G401.6 (cell line): ENCODE measurements around the gene CRK.
"Not testable (repeated sequence)": the region's sequence is repeated elsewhere in the genome, so short reads cannot be mapped to it uniquely, and the experiment has no call there.

Experiments
- FAIRE-seq: peaks from 2 replicates; lab custom pipeline; 2012; peaks lifted over from hg19 to GRCh38; lab: Jason Lieb, UNC

Gene CRK

DNA sequence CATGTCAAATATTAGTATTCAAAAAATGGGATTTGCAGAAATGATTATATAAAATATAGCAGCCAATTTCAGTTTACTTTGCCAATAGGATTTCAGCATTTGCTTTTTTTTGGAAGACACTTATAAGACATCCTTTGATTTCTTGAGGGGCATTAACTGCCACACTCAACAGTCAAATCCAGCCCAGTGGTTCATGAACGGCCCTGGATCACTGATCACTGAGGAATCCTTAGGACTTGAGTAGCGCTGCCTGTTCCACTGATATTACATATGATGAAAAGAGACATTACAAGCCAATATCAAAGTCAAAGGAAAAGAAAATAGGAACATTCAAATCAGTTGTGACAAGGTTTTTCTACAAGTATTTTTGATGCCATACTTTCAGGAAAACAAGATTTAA lies 35.1 kb downstream of the CRK start:
- no peak for FAIRE-seq

DNA sequence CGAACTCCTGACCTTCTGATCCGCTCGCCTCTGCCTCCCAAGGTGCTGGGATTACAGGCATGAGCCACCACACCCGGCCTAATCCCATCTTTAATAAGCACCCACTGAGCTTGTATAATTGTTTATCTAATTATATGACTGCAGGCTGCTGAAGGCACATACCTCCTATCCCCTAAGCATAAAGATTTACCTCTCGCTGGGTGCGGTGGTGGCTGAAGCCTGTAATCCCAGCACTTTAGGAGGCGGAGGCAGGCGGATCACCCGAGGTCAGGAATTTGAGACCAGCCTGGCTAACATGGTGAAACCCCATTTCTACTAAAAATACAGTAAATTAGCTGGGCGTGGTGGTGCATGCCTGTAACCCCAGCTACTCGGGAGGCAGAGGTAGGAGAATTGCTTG lies 35.9 kb downstream of the CRK start:
- no peak for FAIRE-seq

DNA sequence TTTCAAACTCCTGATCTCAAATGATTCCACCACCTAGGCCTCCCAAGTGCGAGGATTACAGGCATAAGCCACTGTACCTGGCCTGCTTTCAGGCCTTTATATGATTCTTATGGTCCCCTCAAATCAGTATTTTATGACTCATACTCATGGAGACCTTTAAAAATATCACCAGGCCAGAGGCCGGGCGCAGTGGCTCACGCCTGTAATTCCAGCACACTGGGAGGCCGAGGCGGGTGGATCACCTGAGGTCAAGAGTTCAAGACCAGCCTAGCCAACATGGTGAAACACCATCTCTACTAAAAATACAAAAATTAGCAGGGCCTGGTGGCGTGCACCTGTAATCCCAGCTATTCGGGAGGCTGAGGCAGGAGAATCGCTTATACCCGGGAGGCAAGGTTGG lies 37.6 kb downstream of the CRK start:
- FAIRE-seq: not testable (repeated sequence)

DNA sequence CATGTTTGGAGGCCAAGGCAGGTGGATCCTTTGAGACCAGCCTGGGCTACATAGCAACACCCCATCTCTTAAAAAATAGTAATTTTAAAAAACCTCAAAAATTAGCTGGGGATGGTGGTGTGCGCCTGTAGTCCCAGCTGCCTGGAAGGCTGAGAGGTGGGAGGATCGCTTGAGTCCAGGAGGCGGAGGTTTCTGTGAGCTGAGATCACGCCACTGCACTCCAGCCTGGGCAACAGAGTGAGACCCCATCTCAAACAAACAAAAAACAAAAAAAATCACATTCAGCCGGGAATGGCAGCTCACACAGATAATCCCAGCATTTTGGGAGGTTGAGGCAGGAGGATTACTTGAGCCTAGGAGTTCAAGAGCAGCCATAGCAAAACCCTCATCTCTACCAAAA lies 39.6 kb downstream of the CRK start:
- FAIRE-seq: no peak

DNA sequence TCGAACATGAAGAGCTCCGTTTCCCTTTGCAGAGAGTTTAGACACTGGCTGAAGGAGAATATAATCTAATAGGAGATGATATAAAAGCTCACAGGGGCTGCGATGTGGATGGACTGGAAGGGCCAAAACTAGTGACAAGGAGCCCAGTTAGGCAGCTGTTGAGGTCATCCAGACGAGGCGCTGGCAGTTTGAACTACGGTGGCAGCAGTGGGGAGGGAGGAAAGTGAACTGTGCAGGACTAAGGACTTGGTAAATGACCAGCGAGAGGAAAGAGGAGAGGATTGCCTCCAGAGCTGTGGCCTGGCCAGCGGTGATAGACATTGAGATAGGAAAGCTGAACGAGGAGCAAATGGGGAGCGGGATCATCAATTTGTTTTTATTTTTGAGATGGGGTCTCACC lies 41.4 kb downstream of the CRK start:
- FAIRE-seq: no peak

DNA sequence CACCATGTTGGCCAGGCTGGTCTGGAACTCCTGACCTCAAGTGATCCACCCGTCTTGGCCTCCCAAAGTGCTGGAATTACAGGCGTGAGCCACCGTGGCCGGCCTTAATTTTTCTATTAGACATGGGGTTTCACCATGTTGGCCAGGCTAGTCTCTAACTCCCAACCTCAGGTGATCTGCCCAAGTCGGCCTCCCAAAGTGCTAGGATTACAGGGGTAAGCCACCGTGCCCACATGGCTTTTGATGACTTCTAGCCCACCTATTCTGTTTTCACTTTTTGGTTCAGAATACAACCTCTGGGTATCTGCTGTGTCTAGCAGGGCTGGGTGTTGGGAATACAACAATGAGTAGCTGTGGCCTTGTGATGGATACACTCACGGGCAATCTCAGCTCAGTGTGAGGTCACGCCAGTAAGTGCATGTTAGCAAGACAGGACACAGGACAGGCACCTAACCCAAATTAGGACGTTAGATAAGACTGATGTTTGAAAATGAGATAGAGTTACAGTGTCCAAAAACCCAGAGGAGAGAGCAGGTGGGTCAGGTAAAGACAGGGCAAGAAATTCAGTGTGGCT lies 41.9 kb downstream of the CRK start:
- FAIRE-seq: no peak

DNA sequence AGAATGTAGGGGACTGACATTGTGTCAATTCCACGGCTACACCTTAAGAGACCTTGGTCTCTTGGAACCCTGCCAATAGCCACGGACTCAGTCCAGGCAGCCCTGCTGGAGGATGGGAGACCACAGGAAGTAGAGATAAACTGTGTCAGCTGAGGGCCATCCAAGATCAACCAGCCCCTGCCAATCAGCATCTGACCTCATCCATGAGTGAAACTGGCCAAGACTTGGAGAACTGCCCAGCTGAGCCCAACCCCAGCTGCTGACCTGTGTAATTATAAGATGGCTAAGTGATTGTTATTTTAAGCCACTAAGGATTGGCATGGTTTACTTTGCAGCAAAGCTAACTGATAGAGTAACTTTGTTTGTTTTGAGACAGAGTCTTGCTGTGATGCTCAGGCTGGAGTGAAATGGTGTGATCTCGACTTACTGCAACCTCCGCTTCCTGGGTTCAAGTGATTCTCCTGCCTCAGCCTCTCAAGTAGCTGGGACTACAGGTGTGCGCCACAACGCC lies 42.7 kb downstream of the CRK start:
- no peak for FAIRE-seq

DNA sequence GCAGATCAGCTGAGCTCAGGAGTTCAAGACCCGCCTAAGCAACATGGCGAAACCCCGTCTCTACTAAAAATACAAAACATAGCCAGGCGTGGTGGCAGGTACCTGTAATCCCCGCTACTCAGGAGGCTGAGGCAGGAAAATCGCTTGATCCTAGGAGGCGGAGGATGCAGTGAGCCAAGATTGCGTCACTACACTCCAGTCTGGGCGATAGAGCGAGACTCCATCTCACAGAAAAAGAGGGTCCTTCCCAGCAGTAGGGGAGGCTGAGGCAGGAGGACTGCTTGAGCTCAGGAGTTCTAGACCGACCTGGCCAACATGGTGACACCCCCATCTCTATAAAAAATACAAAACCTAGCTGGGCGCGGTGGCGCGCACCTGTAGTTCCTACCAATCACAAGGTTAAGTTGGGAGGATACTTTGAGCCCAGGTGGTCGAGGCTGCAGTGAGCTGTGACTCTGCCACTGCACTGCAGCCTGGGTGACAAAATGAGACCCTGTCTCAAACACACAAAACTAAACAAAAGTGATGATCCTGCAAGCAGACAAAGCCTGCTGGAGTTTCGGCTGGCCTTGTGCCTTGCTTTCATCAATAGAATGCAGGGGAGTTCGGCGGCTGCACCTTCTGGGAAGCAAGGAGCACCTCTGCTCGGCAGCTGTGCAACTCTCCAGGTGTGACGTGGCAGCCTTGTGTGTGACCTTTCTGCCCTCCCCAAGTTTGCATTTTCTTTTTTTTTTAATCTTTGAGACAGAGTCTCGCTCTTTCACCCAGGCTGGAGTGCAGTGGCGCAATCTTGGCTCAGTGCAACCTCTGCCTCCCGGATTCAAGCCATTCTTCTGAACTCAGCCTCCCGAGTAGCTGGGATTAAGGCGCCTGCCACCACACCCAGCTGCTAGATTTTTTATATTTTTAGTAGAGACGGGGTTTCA lies 43.6 kb downstream of the CRK start:
- no peak for FAIRE-seq

DNA sequence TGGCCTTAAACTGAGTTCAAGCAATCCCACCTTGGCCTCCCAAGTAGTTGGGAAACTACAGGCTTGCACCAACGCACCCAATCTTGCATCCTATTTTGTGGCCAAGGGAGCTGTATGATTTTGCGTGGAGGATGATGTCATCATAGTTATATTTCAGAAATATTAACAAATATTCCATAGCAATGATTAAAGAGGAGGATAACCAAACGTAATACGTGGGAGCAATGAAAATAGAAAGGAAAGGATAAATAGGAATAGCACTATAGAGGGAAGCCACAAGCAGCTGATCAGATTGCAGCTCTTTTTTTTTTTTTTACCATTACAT lies 53.8 kb downstream of the CRK start:
- no peak for FAIRE-seq

DNA sequence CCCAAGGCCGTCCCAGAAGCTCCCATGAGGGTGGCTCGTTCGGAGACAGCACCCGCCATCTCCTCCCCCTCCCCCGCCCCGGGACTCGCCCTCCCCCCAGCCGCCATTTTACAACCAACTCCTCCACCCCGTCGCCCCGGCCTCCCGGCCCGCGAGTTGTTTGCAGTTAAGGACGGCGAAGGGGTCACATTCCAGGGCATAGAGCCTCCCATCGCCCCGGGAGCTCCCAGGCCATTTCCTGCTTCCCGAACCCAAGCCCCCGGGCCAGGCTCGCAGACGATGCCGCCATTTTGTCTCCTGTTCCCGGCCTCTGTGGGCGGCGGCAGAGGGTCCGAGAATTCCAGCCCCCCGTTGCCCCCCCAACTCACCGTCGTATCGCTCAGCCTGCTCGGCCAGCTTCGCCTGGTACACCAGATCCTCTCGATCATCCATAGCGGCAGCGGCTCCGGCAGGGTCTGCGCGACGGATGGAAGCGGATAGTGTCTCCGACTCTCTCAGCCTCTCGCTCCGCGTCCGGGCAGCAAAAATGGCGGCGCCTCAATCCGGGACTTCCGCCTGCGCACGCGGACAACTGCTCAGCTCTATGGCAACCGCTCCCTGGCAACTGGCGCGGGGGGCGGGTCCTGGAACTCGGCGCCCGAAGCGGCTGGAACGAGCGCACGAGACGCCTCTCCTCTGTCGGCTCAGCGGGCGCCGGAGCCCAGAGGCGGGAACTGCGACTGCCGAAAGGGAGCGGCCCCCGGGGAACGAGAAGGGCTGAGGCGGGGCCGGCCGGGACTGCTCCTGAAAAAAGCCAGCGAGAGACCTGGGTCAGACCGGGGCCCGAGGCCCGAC lies 56.1 kb downstream of the CRK start, which contains the start of gene YWHAE:
Gene YWHAE (minus strand): TSS at position 544 of the 834 bp plus-strand sequence. CDS start 112 bp downstream, at position 432.
- peak; percentile 95 for FAIRE-seq

DNA sequence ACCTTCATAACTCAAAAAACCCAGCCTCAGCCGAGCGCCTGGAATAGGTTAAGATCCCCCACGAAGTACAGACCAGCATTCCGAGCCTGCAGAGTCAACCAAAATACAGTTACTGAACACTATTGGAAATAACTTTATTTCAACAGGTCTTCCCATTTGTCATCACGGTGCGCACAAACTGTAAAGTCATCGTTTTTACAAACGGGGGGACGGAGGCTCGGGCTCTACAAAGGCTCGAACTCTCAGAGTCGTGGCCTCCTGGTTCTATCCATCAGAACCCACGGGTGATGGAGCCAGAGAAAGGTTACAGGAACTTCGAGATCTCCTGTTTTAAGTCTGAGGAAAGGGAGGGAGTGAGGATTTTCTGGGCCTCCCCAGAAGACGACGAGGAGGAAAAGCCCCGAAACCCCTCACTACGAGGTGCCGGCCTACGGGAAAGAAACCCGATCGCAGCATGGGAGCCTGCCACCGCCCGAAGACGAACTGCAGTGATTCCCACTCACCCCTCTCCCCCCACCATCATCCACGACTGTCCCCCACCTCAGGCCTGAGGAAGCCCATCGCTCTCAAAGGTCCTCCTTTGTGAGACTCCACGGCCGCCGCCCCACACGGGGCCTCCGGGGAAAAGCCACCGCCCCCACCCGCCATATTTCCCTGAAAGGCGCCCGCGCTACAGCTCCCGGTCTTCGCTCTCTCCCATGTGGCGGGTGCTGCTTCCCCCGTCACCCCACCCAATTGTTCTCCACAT lies 56.9 kb downstream of the CRK start:
- FAIRE-seq: no peak

DNA sequence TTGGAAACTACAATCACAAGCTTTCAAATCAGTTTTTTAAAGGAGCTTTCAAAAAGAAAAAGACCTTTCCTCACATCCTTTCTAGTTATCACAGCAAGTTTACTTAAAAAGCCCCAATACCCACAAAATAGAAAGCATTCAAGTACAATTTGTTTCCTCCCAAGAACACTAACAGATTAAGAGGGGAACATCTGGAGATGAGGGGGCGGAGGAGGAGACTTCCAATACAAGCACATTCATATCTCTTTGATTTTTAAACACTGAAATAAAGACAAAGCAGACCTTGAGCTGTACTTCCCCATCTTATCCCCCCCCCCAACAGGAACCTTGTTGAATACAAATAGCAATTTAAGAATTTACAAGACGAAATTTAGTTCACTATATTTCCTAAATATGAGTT lies 58.0 kb downstream of the CRK start:
- FAIRE-seq: no peak

DNA sequence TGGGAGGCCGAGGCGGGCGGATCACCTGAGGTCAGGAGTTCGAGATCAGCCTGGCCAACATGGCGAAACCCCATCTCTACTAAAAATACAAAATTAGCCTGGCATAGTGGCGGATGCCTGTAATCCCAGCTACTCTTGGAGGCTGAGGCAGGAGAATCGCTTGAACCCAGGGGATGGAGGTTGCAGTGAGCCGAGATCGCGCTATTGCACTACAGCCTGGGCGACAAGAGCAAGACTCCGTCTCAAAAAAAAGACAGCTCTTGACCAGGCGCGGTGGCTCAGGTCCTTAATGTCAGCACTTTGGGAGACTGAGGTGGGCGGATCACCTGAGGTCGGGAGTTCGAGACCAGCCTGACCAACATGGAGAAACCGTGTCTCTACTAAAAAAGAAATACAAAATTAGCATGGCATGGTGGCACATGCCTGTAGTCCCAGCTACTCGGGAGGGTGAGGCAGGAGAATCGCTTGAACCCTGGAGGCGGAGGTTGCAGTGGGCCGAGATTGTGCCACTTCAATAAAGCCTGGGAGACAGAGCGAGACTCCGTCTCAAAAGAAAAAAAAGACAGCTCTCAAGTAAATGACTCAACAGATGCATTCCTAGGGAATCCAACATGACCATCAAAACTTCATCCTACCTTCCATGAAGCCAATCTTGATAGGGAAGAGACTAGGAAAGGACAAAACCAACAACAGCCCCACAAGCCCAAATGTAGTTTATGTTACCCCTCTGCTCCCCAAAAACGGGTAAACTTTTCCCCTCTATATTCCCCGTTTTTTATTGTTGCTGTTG lies 60.0 kb downstream of the CRK start:
- not testable (repeated sequence) for FAIRE-seq

DNA sequence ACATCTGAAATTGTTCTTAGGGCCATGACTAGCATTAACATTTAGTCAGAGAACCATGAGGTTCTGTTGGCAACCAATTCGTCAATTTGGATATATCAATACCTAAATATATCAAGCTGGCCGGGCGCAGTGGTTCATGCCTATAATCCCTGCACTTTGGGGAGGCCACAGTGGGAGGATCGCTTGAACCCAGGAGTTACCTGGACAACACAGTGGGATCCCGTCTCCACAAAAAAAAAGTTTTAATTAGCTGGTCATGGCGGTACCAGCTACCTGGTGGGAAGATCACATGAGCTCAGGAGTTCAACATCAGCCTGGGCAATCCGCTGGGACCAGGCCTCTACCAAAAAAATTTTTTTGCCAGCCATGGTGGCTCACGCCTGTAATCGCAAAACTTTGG lies 64.5 kb downstream of the CRK start:
- FAIRE-seq: no peak

DNA sequence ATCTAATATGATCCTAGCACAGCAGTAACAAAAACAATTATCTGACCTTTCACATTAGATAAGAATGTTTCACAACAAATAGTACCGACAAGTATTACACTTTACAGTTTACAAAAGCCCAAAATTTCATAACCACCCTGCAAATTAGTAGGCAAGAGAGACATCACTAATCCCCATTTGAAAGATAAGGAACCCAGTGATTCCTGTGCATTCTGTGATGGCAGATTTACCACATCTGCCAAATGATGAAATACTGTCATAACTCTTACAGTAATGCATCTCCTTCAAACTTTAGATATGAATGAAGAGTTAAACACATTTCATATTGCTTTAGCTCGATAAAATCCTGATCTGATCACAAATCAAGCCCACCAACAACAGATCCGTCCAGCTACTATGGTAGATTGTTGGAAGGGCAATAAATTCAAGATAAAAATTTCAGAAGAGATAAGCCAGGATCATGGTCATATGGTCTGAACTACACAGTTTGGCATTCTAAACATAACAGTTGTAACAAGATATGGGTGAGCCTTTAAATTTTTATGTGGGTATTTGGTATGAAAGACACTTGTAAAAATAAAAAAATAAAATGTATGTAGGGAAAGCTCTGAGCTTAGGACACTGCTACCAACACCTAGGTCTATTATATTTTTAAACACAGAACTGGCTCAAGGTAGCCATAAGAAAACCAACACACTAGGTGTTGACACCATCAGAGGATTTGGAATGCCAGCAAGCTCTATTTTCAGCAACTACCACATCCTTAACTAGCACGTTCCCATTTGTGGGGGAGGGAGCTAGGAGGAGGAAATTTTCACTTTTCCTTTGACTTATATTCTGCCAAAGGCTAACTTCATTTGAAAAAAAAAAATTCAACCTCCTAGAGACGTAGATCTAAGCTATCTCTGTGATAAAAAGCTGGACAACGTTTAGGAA lies 65.3 kb downstream of the CRK start:
- no peak for FAIRE-seq

DNA sequence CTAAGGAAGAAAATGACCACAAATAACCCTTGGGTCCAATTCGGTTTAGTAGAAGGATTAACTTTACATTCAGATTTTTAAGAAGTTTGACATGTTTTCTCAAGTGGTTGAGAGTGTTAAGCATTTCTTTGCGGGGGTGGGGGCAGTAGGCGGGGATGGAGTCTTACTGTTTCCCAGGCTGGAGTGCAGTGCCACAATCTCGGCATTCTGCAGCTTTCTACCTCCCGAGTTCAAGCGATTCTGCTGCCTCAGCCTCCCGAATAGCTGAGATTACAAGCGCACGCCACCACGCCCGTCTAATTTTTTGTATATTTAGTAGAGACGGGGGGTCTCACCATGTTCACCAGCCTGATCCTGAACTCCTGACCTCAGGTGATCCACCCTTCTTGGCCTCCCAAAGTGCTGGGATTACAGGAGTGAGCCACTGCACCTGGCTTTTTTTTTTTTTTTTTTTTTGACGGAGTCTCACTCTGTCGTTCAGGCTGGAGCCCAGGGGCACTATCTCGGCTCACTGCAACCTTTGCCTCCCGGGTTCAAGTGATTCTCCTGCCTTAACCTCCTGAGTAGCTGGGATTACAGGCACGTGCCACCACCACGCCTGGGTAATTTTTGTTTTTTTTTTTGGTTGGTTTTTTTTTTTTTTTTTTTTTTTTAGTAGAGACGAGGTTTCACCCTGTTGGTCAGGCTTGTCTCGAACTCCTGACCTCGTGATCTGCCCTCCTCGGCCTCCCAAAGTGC lies 68.4 kb downstream of the CRK start:
- FAIRE-seq: not testable (repeated sequence)

DNA sequence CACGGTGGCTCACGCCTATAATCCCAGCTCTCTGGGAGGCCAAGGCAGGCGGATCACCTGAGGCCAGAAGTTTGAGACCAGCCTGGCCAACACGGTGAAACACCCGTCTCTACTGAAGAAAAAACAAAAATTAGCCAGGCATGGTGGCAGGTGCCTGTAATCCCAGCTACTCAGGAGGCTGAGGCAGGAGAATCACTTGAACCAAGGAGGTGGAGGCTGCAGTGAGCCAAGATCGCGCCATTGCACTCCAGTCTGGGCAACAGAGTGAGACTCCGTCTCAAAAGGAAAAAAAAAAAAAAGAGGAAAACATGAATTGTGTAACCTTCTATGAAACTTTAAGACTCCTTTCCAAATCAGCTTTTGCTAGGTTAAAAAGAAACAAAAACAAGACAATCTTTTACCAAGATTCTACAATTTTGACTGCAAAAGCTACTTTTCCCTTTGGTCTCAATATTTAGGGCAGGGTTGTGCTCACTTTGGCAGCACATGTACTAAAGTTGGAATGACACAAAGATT lies 69.3 kb downstream of the CRK start:
- FAIRE-seq: not testable (repeated sequence)

DNA sequence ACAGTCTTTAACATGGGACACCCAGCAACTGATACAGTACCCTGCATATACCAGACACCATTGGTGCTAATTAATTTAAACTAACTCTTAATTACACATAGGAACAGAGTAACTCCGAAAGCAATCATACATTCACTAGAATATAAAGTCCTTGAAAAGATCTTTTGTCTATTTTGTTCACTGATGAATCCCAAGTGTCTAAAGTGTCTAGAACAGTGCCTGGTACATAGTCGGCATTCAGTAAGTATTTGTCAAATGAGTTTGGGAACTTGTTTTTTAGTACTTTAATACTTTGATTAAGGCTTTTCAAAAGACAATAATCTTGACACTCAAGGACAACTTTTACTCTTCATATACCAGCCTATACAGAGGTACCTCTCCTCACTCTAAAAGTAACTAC lies 69.8 kb downstream of the CRK start:
- FAIRE-seq: no peak

DNA sequence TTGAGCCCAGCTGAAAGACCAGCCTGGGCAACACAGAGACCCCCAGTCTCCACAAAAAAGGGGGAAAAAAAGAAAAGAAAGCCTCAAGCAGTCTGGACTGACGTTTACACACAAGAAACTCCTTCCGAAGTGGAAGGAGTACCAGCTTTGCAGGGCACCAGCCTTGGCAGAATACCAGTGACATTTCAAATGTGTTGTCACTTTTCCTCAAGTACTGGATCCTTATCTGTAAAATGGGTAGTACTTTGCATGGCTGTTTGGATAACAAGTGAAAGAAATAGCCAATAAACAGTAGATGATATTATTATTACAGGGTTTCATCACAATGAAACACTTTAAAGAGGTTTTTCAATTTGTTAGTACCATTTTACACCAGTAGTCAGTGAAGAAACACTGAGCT lies 70.2 kb downstream of the CRK start:
- no peak for FAIRE-seq
